ENCODE data around the gene SPATA4. TPM values are rescaled to one million over a fixed set of nuclear protein-coding genes. Genes with fewer than 3 reads are reported as not detected.

SPATA4 gene
- total and polyA plus RNA-seq, 9 of the 15 experiments (the other 6 are each of a cell fraction or from before 2014, with no cell fraction given), result not detected

DNA sequence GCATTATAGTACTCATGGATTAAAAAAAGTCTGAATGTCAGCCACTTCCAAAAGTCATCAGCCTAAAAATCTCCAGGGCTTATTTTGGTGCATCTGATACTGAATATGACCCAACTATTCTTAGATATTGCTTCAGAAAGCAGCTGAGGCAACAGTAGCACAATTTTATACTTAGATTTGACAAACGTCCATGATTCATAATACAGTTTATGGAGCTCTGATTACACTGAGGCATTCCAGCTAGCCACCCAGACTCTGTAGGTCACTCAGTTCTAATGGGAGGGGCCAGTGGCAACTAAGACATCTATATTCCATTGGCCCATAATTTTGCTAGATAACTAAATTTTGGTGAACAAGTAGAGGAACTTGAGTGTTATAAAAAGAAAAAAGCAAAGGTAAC is 10.3 kb downstream of the SPATA4 start:
- in situ Hi-C loops (cut with MboI), result no loop called here
- ChIA-PET CTCF (ENCODE audit: low intra/inter-chr PET ratio) (no interaction called here), POLR2A (no interaction called here)
- Histone ChIP-seq H3K9me1 (ENCODE audit: control insufficient read depth, insufficient read depth, low read length) (no peaks in the 10 kb centered on the region), H3K4me1 (replicated peaks in 1 of 2; ENCODE audit: control insufficient read depth in 2 of 2, insufficient read depth in 2 of 2, low read length in 2 of 2) (no peaks in the 10 kb centered on the region), H3K36me3 (ENCODE audit: control insufficient read depth, insufficient read depth, low read length) (no peaks in the 10 kb centered on the region), H3K9ac (ENCODE audit: insufficient read depth in 1 of 2, low read depth in 2 of 2, low read length in 2 of 2) (no peak overlapping the region), H3K27ac (ENCODE audit: extremely low read depth, low read depth, low read length) (no peak overlapping the region), H3K4me2 (ENCODE audit: insufficient read depth, low read length) (no peak overlapping the region), H3K4me3 (no peak overlapping the region), H3K79me2 (ENCODE audit: control insufficient read depth, insufficient read depth, low read length) (no peaks in the 10 kb centered on the region), H2AFZ (ENCODE audit: low read depth, low read length) (no peak overlapping the region), H3K9me3 (replicated peaks; ENCODE audit: control insufficient read depth, insufficient read depth, low read depth, low read length) (no peaks in the 10 kb centered on the region), H4K20me1 (replicated peaks; ENCODE audit: control insufficient read depth, insufficient read depth, low read length) (no peaks in the 10 kb centered on the region), H3K27me3 (ENCODE audit: control insufficient read depth in 2 of 2, insufficient read depth in 2 of 2, low read length in 2 of 2) (no peaks in the 10 kb centered on the region)
- intact Hi-C loops (cut with micrococcal nuclease), result no loop called here
- no peak for DNase-seq (ENCODE audit: extremely low read depth in 1 of 4, low spot score in 3 of 4)
- WGBS (ENCODE audit: insufficient coverage, low coverage, missing lambda C conversion rate), result 0% methylated on average over 1 of the region's 1 CpG
- ATAC-seq, result no peak
- no TSS peak for BruUV-seq (replicated peaks)
- FAIRE-seq, result no peak
- TF ChIP-seq ZSCAN32 (CRISPR knock-in tag; IDR thresholded peaks at IDR 0.05) (no peak), TCFL5 (CRISPR knock-in tag; conservative IDR thresholded peaks at IDR 0.05) (no peak), SUPT5H (IDR thresholded peaks at IDR 0.05) (no peak)
- TF ChIP-seq, protein P1, sequence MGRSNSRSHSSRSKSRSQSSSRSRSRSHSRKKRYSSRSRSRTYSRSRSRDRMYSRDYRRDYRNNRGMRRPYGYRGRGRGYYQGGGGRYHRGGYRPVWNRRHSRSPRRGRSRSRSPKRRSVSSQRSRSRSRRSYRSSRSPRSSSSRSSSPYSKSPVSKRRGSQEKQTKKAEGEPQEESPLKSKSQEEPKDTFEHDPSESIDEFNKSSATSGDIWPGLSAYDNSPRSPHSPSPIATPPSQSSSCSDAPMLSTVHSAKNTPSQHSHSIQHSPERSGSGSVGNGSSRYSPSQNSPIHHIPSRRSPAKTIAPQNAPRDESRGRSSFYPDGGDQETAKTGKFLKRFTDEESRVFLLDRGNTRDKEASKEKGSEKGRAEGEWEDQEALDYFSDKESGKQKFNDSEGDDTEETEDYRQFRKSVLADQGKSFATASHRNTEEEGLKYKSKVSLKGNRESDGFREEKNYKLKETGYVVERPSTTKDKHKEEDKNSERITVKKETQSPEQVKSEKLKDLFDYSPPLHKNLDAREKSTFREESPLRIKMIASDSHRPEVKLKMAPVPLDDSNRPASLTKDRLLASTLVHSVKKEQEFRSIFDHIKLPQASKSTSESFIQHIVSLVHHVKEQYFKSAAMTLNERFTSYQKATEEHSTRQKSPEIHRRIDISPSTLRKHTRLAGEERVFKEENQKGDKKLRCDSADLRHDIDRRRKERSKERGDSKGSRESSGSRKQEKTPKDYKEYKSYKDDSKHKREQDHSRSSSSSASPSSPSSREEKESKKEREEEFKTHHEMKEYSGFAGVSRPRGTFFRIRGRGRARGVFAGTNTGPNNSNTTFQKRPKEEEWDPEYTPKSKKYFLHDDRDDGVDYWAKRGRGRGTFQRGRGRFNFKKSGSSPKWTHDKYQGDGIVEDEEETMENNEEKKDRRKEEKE (IDR thresholded peaks at IDR 0.05; ENCODE audit: borderline replicate concordance in 1 of 2, control insufficient read depth in 1 of 2, low read depth in 2 of 2, low read length in 1 of 2), result no peak
- TF ChIP-seq, protein P2, sequence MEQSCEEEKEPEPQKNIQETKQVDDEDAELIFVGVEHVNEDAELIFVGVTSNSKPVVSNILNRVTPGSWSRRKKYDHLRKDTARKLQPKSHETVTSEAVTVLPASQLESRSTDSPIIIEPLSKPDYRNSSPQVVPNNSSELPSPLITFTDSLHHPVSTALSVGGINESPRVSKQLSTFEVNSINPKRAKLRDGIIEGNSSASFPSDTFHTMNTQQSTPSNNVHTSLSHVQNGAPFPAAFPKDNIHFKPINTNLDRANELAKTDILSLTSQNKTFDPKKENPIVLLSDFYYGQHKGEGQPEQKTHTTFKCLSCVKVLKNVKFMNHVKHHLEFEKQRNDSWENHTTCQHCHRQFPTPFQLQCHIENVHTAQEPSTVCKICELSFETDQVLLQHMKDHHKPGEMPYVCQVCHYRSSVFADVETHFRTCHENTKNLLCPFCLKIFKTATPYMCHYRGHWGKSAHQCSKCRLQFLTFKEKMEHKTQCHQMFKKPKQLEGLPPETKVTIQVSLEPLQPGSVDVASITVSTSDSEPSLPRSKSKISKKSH (CRISPR knock-in tag; IDR thresholded peaks at IDR 0.05), result no peak
- TF ChIP-seq, protein P3, sequence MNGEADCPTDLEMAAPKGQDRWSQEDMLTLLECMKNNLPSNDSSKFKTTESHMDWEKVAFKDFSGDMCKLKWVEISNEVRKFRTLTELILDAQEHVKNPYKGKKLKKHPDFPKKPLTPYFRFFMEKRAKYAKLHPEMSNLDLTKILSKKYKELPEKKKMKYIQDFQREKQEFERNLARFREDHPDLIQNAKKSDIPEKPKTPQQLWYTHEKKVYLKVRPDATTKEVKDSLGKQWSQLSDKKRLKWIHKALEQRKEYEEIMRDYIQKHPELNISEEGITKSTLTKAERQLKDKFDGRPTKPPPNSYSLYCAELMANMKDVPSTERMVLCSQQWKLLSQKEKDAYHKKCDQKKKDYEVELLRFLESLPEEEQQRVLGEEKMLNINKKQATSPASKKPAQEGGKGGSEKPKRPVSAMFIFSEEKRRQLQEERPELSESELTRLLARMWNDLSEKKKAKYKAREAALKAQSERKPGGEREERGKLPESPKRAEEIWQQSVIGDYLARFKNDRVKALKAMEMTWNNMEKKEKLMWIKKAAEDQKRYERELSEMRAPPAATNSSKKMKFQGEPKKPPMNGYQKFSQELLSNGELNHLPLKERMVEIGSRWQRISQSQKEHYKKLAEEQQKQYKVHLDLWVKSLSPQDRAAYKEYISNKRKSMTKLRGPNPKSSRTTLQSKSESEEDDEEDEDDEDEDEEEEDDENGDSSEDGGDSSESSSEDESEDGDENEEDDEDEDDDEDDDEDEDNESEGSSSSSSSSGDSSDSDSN (IDR thresholded peaks at IDR 0.05; ENCODE audit: borderline replicate concordance in 1 of 2, low read depth in 2 of 2, low read length in 2 of 2), result no peak

All from K562 (cell line).